GM12875 (cell line): Measurements from ENCODE around the gene KLK5.

Experiments
- H3K4me3 ChIP-seq: one replicate; pipeline ENCODE4 v1.5.1; 2011; ENCODE audit warnings: low read depth, low read length, control low read depth
- TF ChIP-seq, protein P1 (sequence below): IDR thresholded peaks from 2 replicates; pipeline ENCODE4 v1.5.1; 2011; ENCODE audit warnings: low read depth, mild to moderate bottlenecking, control low read depth, inconsistent platforms, low read length, moderate library complexity, borderline replicate concordance; ENCODE audit not compliant: insufficient read depth

The KLK5 gene

DNA sequence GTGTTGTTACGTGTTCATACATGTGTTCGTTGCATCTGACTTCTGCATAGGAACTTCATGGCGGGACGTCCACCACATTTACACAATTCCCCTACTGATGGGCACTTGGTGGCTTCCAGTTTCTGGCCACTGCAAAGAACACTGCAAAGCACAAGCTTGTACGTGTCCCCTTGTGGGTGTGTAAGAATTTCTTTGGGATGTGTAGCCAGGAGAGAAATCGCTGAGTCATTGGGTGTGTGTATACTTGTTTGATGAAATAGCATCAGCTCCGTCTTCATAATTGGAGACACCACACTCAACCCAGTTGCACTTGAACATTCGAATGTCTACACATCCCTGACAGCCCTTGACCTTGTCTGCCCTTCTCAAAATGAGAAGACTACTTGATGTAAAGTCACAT, 19.2 kb downstream of the KLK5 start:
- TF ChIP-seq, protein P1, sequence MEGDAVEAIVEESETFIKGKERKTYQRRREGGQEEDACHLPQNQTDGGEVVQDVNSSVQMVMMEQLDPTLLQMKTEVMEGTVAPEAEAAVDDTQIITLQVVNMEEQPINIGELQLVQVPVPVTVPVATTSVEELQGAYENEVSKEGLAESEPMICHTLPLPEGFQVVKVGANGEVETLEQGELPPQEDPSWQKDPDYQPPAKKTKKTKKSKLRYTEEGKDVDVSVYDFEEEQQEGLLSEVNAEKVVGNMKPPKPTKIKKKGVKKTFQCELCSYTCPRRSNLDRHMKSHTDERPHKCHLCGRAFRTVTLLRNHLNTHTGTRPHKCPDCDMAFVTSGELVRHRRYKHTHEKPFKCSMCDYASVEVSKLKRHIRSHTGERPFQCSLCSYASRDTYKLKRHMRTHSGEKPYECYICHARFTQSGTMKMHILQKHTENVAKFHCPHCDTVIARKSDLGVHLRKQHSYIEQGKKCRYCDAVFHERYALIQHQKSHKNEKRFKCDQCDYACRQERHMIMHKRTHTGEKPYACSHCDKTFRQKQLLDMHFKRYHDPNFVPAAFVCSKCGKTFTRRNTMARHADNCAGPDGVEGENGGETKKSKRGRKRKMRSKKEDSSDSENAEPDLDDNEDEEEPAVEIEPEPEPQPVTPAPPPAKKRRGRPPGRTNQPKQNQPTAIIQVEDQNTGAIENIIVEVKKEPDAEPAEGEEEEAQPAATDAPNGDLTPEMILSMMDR = no peak

DNA sequence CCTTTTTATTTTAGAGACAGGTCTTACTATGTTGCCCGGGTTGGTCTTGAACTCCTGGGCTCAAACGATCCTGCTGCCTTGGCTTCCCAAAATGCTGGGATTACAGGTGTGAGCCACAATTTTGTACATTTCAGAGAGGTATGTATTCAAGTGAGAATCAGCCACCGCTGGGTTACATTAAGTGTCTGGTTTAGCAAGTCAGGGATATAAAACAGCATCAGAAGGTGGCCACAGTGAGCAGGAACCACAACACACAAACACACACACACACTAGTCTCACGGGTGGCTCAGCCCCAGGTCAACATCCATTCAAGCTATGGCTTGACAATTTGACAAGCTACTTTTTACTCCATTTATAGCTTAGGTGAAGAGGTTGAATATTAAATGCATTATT, 20.2 kb downstream of the KLK5 start:
- no peak overlapping the region for H3K4me3 ChIP-seq
- TF ChIP-seq, protein P1 = no peak

More for the DNA sequence above, 19.2 kb downstream of the KLK5 start:
- H3K4me3 ChIP-seq = no peak overlapping the region

DNA sequence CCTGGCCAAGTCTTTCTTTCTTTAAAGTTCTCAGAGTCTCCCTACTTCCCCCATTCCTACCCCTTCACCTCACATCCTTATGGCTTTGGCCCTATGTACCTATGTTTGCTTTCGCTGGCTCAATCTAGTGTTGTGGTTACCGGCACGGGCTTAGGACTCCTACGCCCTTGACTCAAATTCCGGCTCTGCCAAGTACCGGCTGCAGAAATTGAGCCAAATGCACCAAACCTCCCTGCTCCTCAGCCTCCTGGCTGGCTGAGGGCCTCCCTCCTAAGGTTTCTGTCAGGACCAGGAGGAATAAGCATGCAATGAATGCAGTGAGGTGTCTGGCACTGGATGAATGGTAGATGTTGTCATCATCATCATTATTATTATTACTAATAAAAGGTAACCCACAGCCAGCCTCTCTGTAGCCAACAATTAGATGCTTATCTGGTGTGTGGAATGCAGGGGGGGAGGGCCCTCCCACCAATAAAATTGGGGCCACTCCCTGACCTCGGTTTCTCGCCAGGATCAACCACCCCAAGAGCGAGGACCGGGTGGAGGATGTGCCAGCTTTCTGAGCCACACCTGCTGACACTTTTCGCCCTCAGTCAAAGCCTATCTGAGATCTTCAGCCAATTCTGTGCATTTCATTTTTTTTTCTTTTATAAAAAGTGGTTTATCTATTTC, 20.7 kb downstream of the KLK5 start:
- no peak overlapping the region for H3K4me3 ChIP-seq
- TF ChIP-seq, protein P1 = no peak

DNA sequence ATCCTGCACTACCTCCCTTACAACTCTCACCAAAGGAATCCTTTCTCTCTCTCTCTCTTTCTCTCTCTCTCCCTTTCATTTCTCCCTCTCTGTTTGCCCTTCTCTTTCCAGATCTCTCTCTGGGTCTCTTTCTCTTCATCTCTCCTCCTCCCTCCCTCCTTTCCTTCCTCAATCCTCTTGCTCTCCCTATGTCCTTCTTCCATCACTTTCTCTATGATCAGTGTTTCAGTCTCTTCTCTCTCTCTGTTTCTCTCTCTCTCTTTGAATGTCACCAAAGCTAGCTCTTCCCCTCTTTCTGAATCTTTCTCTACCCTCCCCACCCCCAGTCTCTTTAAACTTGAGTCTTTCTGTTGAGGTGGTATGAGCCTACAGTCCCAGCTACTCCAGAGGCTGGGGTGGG, 21.8 kb downstream of the KLK5 start:
- TF ChIP-seq, protein P1 = no peak
- H3K4me3 ChIP-seq = no peak overlapping the region

DNA sequence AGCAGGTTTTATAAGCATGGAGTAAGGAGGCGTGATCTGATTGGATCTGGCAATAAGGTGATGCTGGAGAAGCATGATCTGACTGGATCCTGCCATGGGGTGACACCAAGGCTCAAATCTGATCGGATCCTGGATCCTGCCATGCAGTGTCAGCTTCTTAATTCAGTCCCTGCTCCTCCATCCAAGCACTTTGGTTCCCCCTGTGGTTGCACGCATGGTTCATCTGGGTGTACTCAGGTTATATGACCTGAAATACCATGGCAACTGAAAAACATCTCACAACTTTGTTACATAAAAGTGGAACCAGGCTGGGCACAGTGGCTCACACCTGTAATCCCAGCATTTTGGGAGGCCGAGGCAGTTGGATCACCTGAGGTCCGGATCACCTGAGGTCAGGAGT, 24.0 kb downstream of the KLK5 start:
- TF ChIP-seq, protein P1 = no peak
- no peak overlapping the region for H3K4me3 ChIP-seq

DNA sequence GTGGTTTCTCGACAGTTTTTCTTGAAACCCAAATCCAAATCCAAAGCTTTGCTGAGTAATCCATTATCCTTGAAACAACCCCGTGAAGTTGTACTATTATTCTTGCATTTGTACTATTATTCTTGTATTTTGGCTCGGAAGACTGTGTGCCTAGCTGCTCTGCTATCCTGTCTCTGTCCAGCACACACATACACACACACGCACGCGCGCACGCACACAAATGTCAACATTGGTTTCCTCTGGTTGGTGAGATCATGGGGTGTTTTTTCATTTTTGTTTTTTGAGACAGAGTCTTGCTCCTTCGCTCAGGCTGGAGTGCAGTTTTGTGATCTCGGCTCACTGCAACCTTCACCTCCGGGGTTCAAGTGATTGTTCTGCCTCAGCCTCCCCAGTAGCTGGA, 26.7 kb downstream of the KLK5 start:
- TF ChIP-seq, protein P1 = no peak
- no peak overlapping the region for H3K4me3 ChIP-seq

DNA sequence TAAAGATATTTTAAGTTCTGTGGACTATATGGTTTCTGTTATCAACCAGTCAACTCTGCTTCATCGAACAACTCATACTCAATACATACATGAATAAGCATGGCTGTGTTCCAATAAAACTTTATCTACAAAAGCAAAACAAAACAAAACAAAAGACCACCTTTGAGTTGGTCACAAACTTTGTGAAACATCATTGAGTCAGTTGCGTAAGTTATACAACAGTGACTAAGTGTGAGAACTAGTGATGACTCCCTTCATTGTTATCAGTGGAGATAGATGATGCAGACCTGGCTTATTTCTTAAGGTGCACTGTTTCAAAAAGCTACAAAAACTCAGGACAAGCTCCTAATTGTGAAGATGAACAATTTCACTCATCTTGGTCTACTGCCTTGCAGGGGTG, 27.1 kb downstream of the KLK5 start:
- no peak overlapping the region for H3K4me3 ChIP-seq
- TF ChIP-seq, protein P1 = no peak
